WI38 (cell line): Measurements from ENCODE around the gene MAGEF1.
"Not testable (repeated sequence)": the region's sequence is repeated elsewhere in the genome, so short reads cannot be mapped to it uniquely, and the experiment has no call there.

Experiments used
- H3K4me3 ChIP-seq: 2 replicates; pipeline ENCODE4 v1.5.1; 2011; ENCODE audit warnings: low read depth, mild to moderate bottlenecking, control low read depth, low read length
- TF ChIP-seq, protein P1 (sequence below): IDR thresholded peaks from 2 replicates; pipeline ENCODE4 v1.5.1; 2012; ENCODE audit warnings: low read depth, mild to moderate bottlenecking, control low read depth, low read length

The MAGEF1 gene

GRCh38 chr3:184734903-184735701 is 23.2 kb upstream of the MAGEF1 start:
- TF ChIP-seq, protein P1, sequence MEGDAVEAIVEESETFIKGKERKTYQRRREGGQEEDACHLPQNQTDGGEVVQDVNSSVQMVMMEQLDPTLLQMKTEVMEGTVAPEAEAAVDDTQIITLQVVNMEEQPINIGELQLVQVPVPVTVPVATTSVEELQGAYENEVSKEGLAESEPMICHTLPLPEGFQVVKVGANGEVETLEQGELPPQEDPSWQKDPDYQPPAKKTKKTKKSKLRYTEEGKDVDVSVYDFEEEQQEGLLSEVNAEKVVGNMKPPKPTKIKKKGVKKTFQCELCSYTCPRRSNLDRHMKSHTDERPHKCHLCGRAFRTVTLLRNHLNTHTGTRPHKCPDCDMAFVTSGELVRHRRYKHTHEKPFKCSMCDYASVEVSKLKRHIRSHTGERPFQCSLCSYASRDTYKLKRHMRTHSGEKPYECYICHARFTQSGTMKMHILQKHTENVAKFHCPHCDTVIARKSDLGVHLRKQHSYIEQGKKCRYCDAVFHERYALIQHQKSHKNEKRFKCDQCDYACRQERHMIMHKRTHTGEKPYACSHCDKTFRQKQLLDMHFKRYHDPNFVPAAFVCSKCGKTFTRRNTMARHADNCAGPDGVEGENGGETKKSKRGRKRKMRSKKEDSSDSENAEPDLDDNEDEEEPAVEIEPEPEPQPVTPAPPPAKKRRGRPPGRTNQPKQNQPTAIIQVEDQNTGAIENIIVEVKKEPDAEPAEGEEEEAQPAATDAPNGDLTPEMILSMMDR, result no peak
- H3K4me3 ChIP-seq, result no peak overlapping the region

DNA sequence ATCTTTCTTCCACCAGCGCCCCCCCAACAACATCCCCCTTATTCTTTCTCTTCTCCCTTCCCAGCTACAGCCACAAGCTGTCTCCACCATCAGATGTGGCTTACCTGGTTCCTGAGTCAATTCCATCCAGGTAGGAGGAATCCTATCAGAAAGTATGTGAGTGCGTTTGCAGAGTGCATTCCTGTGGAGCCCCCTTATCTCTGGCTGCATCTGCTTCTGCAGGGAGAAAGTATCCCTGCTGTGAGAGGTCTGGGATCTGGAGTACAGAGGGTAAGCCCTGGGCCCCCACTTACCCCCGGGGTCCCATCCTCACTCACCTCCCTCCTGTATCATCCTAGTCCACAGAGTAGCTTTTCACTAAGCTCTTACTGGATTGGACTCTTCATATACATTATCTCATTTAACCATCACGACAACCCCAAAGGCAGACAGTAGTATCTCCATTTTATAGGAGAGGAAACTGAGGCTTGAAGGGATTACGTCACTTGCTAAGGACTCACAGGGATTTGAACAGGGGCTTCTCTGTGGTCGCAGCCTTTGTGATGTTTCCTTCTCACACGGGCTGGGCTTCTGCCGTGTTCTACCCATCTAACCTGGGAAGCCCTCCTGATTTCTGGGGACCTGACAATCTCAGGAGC is 22.2 kb upstream of the MAGEF1 start:
- no peak overlapping the region for H3K4me3 ChIP-seq
- TF ChIP-seq, protein P1, result no peak

DNA sequence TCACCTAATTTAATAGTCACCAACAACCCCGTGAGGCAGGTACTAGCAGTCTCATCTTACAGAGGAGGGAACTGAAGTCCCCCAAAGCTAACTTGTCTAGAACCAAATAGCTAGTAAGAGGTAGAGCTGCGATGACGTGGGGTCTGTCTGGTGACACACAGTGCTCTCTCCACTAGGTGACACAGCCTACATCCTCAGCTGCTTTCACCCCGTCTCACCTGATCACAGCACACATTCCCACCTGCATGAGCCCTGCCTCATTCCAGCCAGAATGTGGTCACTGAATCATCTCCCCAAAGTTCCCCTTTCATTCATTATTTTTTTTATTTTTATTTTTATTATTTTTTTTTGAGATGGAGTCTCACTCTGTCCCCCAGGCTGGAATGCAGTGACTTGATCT is 21.3 kb upstream of the MAGEF1 start:
- H3K4me3 ChIP-seq, result no peak overlapping the region
- TF ChIP-seq, protein P1, result no peak

- TF ChIP-seq, protein P1, result no peak
- H3K4me3 ChIP-seq, result no peak overlapping the region
Observed at GRCh38 chr3:184731786-184732537, 20.1 kb upstream of the MAGEF1 start.

GRCh38 chr3:184730924-184731323 is 19.1 kb upstream of the MAGEF1 start:
- H3K4me3 ChIP-seq, result no peak overlapping the region
- TF ChIP-seq, protein P1, result no peak

DNA sequence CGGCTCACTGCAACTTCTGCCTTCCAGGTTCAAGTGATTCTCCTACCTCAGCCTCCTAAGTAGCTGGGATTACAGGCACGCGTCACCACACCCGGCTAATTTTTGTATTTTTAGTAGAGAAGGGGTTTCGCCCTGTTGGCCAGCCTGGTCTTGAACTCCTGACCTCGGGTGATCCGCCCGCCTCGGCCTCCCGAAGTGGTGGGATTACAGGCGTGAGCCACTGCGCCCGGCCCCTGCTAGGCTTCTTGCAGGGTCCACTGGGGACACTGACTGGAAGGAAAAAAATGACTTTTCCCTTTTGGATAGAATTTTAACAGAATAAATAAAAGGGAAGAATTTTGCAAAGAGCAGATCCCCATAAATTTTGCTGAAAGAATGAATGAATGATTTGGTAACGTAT is 17.3 kb upstream of the MAGEF1 start:
- H3K4me3 ChIP-seq, result not testable (repeated sequence)

GRCh38 chr3:184728010-184728527 is 16.2 kb upstream of the MAGEF1 start:
- no peak overlapping the region for H3K4me3 ChIP-seq
- TF ChIP-seq, protein P1, result no peak
